Activated CD8-positive, alpha-beta memory T cell treated with anti-CD3 and anti-CD28 coated beads for 48 hours (primary cell): ENCODE measurements around the gene SPHK2.
A peak's percentile ranks its signal among the peaks of the same experiment; 100 is the strongest.
"Not testable (repeated sequence)": the region's sequence is repeated elsewhere in the genome, so short reads cannot be mapped to it uniquely, and the experiment has no call there.

Source experiments
- DNase-seq, 3 experiments: peaks; one replicate each; pipeline ENCODE4 v3.0.0-alpha.2; 2020; ENCODE audit warnings: low read depth in 2 of 3, low spot score in 2 of 3

SPHK2 gene

DNA sequence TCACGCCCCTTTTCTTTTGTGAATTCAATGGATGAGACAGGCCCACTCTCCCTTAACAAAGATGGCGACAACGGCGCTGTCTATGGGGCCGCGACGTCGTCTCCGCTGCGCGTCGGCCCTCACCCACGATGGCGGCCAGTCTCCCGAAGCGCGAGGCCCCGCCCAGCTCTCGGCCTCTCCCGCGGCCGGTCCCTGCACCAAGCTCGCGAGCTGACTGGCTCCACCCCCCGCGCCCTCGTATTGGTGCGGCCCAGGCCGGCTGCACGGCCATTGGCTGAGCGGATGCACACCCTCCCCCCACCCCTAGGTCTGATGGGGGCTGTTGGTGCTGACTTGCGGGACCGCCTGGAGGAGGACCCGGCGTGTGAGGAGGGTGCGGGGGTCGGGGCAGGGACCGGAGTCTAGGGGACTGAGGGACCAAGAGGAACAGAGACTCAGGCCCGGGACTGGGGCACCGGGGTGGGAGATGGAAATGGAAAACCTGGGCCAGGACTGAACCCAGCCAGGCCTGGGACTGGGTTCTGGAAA is 4.8 kb downstream of the SPHK2 start:
- peak in 2 of 3 experiments; percentile 90 to 96 for DNase-seq

DNA sequence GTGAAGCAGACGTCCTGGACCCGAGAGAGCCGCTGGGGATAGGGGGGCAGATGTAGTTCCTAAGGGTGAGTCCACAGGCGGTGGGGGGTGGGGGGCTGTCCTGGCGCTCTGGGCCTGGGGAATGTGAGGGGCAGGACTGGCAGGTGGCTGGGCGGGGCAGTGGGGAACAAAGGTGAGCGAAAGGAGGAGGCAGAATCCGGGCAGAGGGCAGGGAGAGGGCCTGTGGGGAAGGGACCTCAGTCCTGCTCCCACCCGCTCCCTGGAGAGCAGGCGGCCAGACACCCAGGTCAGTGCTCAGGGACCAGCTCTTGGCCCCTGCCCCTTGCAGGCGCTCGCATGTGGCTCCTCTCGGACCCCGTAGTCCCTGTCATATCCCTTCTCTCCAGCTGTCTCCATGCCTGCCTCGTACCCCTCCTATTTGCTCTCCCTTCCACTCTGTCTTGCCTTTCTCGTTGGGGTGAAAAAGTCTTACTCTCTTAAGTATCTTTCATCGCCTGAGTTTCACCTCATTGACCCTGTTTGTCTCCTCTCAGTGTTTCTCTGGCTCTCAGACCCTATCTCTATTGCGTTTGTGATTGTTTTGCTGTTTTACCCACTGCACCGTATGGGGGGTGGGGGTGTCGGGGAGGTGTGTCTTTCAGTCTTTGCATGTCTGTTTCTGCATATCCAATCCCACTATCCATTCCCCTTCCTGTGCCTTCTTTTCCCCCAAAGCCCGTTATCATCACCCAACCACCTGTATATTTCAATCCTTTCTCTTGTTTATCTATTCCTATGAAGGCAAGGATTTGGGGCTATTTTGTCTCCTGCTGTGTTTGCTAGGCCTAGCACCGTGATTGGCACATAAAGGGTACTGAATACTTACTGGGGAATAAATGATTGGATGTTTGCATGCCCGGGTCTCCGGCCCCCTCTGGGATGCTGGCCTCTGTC is 5.8 kb downstream of the SPHK2 start:
- DNase-seq: no peak

DNA sequence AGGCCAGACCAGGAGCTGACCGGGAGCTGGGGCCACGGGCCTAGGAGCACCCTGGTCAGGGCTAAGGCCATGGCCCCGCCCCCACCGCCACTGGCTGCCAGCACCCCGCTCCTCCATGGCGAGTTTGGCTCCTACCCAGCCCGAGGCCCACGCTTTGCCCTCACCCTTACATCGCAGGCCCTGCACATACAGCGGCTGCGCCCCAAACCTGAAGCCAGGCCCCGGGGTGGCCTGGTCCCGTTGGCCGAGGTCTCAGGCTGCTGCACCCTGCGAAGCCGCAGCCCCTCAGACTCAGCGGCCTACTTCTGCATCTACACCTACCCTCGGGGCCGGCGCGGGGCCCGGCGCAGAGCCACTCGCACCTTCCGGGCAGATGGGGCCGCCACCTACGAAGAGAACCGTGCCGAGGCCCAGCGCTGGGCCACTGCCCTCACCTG is 6.6 kb downstream of the SPHK2 start:
- no peak for DNase-seq

DNA sequence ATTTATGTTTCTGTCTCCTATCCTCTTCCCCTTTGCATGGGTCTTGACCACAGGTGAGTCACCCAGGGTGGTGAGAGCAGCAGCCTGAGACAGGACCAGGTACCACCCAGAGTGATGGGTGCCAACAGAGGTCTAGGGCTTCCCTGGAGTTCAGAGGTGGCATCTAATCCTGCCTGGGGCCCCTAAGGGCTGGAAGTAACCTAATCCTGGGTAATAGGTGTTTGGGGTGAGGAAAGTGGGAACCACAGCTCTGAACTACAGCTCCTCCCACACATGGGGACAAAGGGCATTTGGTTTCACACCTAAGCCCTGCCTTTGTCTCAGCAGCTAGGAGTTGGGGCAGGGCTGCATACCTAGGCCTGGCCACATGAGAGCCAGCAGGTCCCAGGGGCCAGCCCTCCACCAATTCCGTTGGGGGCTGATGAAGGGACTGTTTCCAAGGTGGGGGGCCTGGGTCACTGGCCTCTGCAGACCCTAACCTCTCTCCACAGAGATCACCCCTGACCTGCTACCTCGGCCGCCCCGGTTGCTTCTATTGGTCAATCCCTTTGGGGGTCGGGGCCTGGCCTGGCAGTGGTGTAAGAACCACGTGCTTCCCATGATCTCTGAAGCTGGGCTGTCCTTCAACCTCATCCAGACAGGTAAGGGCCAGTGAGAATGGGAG is 8.0 kb downstream of the SPHK2 start:
- no peak for DNase-seq

DNA sequence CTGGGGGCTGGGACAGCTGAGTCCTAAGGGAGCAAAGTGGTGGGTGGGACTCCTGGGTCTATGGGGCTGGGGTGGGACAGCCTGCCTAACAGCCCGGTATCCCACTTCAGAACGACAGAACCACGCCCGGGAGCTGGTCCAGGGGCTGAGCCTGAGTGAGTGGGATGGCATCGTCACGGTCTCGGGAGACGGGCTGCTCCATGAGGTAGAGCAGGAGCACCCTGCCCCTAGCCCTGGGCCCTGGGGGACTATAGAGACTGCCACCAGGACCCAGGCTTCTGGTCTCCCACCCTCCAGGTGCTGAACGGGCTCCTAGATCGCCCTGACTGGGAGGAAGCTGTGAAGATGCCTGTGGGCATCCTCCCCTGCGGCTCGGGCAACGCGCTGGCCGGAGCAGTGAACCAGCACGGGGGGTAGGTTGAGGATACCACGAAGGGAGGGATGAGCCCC is 8.6 kb downstream of the SPHK2 start:
- DNase-seq: no peak

DNA sequence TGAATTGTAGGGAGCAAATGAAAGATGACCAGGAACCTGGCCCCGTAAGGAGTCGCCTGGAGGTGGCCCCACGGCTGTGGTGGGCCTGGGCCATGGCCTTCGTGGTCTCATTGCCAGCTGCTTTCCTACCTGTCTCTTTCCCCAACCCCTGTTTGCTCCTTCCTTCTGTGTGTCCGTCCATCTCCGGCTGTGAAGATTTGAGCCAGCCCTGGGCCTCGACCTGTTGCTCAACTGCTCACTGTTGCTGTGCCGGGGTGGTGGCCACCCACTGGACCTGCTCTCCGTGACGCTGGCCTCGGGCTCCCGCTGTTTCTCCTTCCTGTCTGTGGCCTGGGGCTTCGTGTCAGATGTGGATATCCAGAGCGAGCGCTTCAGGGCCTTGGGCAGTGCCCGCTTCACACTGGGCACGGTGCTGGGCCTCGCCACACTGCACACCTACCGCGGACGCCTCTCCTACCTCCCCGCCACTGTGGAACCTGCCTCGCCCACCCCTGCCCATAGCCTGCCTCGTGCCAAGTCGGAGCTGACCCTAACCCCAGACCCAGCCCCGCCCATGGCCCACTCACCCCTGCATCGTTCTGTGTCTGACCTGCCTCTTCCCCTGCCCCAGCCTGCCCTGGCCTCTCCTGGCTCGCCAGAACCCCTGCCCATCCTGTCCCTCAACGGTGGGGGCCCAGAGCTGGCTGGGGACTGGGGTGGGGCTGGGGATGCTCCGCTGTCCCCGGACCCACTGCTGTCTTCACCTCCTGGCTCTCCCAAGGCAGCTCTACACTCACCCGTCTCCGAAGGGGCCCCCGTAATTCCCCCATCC is 9.4 kb downstream of the SPHK2 start:
- DNase-seq: no peak

DNA sequence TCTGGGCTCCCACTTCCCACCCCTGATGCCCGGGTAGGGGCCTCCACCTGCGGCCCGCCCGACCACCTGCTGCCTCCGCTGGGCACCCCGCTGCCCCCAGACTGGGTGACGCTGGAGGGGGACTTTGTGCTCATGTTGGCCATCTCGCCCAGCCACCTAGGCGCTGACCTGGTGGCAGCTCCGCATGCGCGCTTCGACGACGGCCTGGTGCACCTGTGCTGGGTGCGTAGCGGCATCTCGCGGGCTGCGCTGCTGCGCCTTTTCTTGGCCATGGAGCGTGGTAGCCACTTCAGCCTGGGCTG is 9.9 kb downstream of the SPHK2 start:
- no peak for DNase-seq

DNA sequence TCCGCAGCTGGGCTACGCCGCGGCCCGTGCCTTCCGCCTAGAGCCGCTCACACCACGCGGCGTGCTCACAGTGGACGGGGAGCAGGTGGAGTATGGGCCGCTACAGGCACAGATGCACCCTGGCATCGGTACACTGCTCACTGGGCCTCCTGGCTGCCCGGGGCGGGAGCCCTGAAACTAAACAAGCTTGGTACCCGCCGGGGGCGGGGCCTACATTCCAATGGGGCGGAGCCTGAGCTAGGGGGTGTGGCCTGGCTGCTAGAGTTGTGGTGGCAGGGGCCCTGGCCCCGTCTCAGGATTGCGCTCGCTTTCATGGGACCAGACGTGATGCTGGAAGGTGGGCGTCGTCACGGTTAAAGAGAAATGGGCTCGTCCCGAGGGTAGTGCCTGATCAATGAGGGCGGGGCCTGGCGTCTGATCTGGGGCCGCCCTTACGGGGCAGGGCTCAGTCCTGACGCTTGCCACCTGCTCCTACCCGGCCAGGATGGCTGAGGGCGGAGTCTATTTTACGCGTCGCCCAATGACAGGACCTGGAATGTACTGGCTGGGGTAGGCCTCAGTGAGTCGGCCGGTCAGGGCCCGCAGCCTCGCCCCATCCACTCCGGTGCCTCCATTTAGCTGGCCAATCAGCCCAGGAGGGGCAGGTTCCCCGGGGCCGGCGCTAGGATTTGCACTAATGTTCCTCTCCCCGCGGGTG is 10.4 kb downstream of the SPHK2 start:
- DNase-seq: no peak

DNA sequence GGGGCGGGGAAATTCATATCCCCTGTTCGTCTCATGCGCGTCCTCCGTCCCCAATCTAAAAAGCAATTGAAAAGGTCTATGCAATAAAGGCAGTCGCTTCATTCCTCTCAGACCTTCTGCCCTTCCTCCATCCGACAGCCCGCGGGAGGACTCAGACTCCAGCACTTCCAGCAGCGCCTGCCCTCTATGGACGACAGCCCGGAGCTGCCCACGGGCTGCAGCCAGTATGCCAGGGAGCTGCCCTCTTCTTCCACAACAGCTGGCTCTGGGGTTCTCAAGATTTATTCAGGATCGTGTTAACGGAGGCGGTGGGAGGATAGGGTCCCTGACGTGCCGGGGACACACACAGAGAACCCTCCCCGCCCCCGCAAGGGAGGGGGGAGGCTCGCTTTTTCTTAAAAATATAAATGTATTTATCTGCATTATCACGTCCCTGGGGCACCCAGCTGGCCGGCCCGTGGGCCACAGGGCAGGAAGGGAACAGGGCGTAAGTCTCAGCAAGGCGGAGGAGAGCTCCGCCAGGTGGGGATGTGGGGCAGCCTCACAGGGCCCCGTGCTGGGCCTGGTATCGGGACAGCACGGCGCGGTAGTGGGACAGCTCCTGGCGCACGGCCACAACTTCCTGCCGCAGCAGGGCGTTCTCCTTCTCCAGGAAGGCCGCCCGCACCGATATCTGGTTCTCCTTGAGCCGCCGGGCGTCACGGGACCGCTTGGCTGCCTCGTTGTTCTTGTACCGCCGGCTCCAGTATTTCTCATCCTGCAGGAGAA is 11.2 kb downstream of the SPHK2 start:
- DNase-seq: no peak

DNA sequence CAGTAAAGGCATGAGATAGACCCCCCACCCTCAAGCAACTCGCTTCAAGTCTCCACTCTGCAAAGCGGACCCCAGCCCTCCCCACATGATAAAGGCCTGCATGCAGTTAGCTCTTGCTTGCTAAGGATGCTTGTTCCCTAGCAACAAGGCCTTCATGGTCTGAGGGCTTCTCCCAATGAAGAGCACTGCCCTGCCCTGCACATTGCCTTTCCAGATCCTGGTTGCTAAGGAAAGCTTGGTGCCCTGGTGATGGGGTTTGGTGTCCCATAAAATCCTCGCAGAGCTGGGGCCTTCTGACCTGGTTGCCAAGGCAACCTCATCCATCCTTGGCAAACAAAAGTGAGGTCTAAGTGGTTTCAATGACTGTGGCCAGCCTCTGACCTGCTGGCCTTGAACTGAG is 11.9 kb downstream of the SPHK2 start:
- no peak for DNase-seq

DNA sequence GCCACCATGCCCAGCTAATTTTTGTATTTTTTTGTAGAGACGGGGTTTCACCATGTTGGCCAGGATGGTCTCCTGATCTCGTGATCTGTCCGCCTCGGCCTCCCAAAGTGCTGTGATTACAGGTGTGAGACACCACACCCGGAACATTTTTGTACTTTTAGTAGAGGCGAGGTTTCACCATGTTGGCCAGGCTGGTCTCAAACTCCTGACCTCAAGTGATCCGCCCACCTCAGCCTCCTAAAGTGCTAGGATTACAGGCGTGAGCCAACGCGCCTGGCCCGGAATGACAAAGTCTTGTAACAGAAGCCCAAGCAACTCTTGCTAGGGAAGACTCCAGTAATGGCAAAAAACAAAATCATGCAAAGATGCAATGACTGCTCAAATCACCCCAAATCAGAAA is 13.0 kb downstream of the SPHK2 start:
- DNase-seq: not testable (repeated sequence)

DNA sequence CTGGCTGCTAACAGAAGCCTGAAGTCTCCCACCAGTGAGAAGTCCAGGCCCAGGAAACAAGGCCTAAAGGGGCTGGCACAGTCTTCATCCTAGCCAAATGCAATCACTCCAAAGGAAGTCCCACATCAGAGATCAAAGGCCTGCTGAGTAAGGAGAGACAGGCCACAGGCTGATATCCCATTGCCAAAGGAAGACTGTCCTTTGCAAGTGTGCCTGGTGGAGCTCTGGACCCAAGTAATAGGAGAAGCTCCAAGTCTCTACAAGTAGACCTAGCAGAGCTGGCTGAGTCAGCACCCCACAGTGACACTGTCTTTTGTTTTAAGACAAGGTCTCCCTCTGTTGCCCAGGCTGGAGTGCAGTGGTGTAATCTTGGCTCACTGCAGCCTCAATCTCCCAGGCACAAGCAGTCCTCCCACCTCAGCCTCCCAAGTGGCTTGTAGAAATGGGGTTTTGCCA is 13.4 kb downstream of the SPHK2 start:
- no peak for DNase-seq

DNA sequence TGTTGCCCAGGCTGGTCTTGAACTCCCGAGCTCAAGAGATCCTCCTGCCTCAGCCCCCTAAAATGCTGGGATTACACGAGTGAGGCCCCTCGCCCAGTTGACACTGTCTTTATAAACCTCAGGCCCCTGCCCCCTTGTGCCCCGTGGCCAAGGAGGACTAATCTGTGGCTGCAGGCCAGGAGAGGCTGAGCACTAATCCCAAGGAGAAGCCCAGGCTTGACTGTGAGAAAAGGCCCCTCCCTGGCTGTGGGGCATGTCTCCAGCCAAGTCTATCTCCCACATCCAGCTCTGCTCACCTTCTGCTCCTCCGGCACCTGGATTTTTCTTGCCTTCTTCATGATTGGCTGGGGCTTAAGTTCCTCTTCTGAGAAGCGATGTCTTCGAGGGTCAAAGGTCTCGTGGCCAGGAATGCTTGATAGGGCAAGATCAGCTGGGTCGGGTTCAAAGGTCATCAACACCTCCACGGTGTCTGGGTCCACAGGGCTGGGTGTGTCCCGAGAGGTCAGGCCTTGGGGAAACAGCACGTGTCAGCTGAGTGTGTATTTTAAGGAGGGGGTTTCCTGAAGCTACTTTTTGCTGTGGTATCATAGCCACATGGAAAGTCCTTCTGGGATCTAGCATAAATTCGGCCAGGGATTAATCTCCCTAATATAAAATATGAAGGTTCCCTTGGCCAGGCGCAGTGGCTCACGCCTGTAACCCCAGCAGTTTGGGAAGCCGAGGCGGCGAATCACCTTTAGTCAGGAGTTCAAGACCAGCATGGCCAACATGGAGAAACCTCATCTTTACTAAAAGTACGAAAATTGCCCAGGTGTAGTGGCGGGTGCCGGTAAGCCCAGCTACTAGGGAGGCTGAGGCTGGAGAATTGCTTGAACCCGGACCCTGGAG is 14.1 kb downstream of the SPHK2 start:
- DNase-seq: no peak

DNA sequence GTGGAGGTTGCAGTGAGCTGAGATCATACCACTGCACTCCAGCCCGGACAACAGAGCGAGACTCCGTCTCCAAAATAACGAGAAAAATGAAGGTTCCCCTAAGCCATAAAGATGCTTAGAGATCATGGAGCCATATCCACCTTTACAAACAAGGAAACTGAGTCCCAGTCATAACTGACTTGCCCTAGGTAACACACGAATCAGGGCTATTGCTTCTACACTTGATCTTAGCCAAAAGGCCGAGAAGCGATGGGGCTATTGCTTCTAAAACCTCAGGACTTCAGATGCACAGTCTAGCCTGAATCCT is 14.7 kb downstream of the SPHK2 start:
- no peak for DNase-seq

DNA sequence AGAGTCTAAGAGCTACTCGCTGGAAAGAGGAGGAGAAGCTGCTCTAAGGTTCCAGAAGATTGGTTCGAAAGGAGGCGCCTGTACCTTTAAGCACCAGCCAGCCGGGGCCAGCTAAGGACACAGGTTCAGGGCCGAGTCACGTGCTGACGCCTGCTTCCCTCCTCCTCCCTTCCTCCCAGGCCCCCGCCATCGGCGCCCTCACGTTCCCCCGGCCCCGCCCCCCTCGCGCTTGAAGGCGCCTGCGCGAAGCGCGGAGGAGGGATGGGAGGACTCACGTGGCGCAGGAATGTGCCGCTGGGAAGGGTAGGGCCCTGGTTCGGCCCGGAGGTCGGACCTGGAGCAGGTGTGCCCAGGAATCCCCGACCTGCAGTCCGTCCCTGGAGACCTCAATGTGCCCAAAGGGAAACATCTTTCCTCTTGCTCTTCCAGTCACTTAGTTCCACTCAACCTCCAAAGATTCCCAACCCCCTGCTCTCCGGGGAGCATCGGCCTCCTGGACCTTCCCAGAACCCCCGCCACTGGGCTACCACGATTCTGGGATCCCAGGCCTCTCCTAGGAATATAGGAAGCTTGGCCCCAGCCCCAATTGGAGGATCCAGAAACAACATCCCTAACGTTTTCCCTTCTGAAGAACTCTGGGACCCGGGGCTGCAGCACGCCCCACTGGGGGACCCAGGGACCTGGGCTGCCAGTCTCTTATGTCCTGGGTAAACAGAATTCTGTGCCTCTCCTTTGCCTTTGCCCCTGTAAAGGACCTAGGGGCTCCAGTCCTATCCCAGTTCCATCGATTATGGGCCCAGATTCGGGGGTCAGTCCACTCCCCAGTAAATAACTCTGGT is 15.3 kb downstream of the SPHK2 start:
- peak in 2 of 3 experiments; percentile 77 to 84 for DNase-seq

DNA sequence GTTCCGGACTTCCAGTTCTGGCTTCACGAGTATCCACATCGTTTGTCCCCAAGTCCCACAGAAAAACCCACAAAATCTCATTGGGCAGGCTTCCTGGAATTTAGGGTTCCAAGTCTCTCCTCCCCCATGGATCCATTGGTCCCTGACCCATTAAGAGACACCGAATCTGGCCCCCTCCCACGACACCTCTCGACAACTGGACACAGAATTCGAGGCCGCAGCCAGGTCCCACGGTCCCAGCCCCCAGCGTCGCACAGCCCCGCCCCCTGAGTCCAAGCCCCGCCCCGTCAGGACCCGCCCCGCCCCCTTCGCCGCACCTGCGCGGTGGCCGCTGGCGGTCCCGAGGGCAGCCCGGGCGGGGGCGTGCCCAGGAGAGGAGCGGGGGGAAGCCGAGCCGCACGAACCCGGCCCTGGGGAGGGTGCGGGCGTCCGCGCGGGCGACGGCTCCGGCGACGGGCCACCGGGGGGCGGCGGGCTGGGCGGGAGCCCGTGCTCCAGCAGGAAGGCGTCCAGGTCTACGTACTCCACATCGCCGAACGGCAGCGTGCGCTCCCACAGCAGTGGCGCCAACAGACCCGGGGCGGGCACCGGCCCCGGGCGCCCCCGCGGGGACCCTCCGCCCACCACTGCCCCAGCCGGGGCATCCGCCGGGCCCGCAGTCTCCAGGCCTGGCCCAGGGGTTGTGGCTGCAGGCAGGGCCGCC is 16.1 kb downstream of the SPHK2 start:
- peak in 2 of 3 experiments; percentile 59 to 71 for DNase-seq

DNA sequence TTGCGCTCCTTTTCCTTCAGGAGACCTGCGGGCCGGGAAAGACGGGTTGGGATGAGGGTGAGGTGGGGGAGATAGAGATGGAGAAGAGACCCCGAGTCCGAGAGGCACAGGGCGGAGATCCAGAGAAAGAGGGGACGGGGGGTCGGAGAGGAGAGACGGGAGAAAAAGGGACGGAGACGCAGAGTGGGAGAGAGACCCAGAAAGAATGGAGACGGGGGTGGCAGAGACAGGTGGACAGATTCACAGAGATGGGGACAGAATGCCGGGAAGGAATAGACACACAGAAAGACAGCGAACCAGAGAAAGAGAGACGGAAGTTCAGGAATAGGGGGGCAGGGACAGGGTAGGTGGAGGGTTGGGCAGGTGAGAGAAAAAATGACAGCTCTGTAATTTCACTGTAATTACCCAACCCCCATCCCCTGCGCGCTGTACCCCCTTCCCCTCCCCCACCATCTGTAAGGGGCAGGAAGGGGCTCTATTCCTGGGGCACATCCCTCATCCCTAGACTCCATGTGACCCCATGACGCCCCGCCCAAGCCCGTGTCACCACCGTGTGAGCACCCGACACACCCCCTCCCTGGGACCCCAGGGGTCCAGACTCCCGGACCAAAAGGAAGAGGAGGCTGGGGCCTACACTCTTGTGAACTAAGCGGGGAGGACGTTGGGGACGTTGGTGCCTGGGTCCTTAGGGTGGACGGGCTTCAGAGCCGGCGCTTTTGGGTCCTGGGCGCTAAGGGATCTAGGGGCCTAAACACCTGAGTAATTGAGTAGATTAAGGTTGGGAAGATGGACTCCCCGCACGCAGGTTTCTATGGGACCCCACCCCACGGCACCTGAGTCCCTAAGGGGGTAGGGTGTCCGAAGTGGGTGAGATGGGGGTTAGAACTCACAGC is 16.9 kb downstream of the SPHK2 start:
- no peak for DNase-seq
